GM12864 (cell line): Measurements from ENCODE around the gene MAGEB4.
"Not testable (repeated sequence)": the region's sequence is repeated elsewhere in the genome, so short reads cannot be mapped to it uniquely, and the experiment has no call there.

Experiments
- DNase-seq: peaks from one replicate; pipeline ENCODE4 v3.0.0-alpha.2; 2011; ENCODE audit warnings: low read depth
- H3K4me3 ChIP-seq: 2 replicates; pipeline ENCODE4 v1.5.1; 2011; ENCODE audit warnings: mild to moderate bottlenecking, low read depth, low read length, control low read depth
- TF ChIP-seq, protein P1 (sequence below): IDR thresholded peaks from 2 replicates; pipeline ENCODE4 v1.5.1; 2011; ENCODE audit warnings: low read depth, mild to moderate bottlenecking, moderate library complexity, low read length, control low read depth, inconsistent platforms; ENCODE audit errors: missing control alignments

MAGEB4 gene, protein sequence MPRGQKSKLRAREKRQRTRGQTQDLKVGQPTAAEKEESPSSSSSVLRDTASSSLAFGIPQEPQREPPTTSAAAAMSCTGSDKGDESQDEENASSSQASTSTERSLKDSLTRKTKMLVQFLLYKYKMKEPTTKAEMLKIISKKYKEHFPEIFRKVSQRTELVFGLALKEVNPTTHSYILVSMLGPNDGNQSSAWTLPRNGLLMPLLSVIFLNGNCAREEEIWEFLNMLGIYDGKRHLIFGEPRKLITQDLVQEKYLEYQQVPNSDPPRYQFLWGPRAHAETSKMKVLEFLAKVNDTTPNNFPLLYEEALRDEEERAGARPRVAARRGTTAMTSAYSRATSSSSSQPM

GRCh38 chrX:30241724-30242415 lies at the start of gene MAGEB4:
Gene MAGEB4 (plus strand): TSS chrX:30242000. CDS start chrX:30242136, 136 bp downstream.
- TF ChIP-seq, protein P1, sequence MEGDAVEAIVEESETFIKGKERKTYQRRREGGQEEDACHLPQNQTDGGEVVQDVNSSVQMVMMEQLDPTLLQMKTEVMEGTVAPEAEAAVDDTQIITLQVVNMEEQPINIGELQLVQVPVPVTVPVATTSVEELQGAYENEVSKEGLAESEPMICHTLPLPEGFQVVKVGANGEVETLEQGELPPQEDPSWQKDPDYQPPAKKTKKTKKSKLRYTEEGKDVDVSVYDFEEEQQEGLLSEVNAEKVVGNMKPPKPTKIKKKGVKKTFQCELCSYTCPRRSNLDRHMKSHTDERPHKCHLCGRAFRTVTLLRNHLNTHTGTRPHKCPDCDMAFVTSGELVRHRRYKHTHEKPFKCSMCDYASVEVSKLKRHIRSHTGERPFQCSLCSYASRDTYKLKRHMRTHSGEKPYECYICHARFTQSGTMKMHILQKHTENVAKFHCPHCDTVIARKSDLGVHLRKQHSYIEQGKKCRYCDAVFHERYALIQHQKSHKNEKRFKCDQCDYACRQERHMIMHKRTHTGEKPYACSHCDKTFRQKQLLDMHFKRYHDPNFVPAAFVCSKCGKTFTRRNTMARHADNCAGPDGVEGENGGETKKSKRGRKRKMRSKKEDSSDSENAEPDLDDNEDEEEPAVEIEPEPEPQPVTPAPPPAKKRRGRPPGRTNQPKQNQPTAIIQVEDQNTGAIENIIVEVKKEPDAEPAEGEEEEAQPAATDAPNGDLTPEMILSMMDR = no peak
- DNase-seq = no peak
- H3K4me3 ChIP-seq = no peak within 1 kb of the TSS

DNA sequence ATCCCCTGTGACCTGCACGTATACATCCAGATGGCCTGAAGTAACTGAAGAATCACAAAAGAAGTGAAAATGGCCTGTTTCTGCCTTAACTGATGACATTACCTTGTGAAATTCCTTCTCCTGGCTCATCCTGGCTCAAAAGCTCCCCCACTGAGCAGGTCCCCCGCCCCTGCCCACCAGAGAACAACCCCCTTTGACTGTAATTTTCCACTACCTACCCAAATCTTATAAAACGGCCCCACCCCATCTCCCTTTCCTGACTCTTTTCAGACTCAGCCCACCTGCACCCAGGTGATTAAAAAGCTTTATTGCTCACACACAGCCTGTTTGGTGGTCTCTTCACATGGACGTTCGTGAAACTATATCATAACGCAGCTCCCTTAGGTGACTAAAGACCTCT lies 47.9 kb upstream of the MAGEB4 start:
- H3K4me3 ChIP-seq, DNase-seq: not testable (repeated sequence)

DNA sequence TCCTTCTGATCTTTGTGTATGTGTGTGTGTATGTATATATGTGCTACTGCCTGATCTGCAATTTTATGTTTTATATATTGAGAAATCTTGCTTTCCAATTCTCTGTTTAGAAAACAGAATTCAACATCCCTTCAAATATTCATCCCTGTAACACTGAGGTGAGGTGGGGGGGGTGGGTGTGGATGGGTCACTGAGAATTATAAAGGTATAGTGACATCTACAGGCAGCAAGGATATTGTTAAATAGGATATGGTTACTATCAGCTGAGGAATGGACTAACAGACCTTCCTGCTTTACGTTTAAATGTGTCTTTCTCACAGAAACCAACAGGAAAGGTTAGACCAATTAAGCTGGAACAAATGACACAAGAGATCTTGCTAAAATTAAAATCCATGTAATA lies 45.5 kb upstream of the MAGEB4 start:
- no peak overlapping the region for H3K4me3 ChIP-seq
- DNase-seq = no peak
- TF ChIP-seq, protein P1 = no peak

DNA sequence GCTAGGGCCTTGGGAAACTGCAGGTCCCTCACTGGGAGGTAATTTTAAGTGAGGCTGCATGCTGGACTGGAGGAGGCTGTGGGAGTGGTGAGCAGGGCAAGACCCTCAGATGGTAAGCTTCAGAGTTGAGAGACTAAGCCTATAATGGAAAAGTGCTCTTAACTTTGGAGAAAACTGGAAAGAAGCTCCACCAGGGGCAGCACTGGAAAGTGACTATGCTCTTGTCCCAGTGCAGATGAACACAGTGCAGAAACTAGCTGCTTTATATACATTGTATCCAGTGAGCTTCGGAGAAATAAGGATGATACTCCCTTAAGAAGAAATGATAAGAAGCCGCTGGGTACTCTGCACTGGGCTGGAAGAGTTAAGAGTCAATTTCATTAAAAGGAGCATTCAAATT lies 29.6 kb upstream of the MAGEB4 start:
- DNase-seq = no peak
- TF ChIP-seq, protein P1 = no peak
- no peak overlapping the region for H3K4me3 ChIP-seq

GRCh38 chrX:30215357-30215843 lies 26.4 kb upstream of the MAGEB4 start, which contains the start of gene MAGEB2:
Gene MAGEB2 (plus strand): TSS chrX:30215563. CDS start chrX:30218581, 3,018 bp downstream.
- no peak for DNase-seq
- TF ChIP-seq, protein P1 = peak; percentile 11
- H3K4me3 ChIP-seq = no peak within 1 kb of the TSS

DNA sequence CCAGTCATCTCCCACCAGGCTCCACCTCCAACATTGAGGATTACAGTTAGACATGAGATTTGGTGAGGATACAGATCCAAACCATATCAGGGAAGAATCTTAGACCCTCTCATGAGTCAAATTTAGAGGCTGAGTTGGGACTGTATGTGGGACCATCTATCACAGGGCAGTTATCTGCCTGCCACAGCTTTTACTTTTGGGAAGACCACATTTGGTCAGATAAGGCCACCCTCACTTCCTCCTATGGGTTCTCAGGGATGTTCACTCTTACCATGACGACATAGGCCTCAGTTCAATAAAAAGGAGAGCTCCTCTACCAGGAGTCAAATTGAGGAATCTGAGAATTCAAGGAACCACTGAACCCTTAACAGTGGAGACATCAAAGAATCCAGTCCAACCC lies 24.3 kb upstream of the MAGEB4 start:
- no peak for DNase-seq
- TF ChIP-seq, protein P1 = no peak
- no peak overlapping the region for H3K4me3 ChIP-seq

- no peak overlapping the region for H3K4me3 ChIP-seq
- no peak for DNase-seq
- TF ChIP-seq, protein P1 = no peak
Observed at GRCh38 chrX:30219372-30219771, 22.4 kb upstream of the MAGEB4 start.
